GM18499 (cell line): Measurements from ENCODE around the gene PKNOX1.
"Not testable (repeated sequence)": the region's sequence is repeated elsewhere in the genome, so short reads cannot be mapped to it uniquely, and the experiment has no call there.

Experiments used
- ATAC-seq: cut with Tn5 transposase; IDR thresholded peaks from one replicate; pipeline ENCODE4 v1.9.1; 2021; ENCODE audit warnings: moderate number of reproducible peaks; ENCODE audit not compliant: insufficient read depth, unreplicated experiment

Gene PKNOX1

DNA sequence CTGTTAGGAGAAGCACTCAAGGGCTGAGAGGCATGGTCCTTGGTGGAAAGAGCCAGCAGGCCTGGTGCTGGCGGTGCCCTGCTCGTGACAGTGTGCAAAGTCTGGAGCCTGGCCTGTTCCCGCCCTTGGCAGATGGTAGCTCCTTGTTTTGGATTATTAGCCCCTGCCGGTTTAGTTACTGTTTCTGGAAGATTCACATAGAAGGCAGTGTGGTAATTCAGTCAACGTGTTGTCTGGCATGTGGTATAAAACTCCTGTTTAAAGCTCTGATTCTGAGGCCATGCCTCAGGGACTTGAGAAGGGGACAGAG is 6.8 kb downstream of the PKNOX1 start:
- ATAC-seq, result no peak

DNA sequence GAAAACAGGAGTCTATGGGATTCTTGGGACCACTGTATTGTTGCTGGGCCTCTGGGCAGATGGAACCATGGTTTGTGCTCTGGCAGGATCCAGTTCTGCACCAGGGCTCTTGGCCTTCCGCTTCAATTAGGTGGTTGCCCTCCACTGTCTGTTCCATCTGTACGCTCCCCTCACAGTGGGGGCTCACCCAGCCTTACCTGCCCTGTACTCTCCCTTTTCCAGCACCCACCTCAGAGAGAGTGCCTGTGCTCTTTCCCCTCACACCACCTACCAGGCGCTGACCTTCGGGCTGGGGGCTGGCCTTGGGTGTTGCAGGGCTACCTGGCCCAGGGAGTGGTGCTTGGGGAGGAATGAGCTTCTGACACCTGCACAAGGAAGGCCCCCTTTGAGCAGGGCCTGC is 7.5 kb downstream of the PKNOX1 start:
- ATAC-seq, result no peak

DNA sequence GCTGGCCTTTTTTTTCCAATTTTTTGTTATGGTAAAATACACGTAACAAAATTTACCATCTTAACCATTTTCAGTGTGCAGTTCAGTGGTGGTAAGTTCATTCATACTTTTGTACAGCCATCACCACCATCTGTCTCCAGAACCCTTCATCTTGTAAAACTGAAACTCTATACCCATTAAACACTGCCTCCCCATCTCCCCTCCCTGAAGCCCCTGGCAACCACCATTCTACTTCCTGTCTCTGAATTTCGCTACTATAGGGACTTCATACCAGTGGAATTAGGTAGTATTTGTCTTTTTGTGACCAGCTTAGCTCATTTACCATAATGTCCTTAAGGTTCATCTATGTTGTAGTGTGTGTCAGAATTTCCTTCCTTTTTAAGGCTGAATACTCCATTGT is 8.7 kb downstream of the PKNOX1 start:
- no peak for ATAC-seq

DNA sequence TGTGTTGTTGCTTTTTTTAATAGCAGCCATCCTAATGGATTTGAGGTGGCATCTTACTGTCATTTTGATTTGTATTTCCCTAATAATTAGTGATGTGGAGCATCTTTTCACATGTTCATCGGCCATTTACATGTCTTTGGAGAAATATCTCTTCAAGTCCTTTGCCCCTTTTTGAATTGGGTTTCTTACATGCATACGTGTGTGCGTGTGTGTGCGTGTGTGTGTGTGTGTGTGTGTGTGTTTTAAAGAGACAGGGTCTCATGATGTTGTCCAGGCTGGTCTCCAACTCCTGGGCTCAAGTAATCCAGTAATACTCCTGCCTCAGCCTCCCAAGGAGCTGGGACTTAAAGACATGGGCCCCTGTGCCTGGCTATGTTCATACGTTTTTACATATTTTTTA is 9.5 kb downstream of the PKNOX1 start:
- no peak for ATAC-seq

DNA sequence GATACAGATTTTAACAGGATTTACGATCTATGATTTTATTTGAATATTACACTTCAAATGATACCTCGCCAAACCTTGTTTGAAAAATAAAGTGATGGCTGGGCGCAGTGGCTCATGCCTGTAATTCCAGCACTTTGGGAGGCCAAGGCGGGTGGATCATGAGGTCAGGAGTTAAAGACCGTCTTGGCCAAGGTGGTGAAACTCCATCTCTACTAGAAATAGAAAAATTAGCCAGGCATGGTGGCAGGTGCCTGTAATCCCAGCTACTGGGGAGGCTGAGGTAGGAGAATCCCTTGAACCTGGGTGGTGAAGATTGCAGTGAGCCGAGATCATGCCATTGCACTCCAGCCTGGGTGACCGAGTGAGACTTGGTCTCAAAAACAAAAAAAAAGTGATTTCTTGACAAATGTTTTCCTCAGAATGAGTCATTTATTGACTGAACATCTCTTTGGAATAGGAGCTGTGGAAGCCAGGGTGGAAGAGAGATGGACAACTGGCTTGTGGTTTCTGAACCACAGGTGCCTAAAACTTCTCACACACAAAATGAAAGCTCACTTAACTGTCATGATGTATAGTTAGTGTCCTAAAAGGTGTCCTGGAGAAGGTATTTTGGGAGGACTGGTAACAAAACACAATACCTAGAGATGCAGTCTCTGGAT is 11.9 kb downstream of the PKNOX1 start:
- no peak for ATAC-seq

DNA sequence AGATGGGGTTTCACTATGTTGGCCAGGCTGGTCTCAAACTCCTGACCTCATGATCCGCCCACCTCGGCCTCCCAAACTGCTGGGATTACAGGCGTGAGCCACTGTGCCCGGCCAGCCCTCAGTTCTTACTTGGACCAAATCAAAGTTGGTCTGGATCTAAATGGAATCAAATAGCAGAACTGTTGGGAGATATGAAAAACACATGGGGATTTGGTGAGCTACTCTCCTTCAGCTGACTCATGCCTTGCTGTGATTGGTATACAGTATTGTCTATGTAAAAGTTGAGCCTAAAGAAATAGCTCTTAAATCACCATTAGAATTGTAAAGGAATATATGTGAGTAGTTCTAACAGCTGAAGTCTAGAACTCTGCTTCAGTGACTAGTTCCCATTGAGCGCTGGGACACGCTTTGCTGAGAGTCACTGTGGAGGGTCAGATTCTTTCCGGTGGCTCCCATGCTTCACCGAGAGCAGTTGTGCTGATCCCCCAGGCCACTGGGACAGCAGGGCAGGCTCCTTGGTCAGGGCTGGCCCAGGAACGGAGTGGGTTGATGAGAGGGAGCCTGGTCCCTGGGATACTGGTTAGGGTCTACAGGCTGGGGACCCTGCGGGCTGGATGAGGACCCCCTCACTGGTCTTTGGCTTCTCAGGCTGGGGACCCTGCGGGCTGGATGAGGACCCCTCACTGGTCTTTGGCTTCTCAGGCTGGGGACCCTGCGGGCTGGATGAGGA is 14.0 kb downstream of the PKNOX1 start:
- ATAC-seq, result no peak

DNA sequence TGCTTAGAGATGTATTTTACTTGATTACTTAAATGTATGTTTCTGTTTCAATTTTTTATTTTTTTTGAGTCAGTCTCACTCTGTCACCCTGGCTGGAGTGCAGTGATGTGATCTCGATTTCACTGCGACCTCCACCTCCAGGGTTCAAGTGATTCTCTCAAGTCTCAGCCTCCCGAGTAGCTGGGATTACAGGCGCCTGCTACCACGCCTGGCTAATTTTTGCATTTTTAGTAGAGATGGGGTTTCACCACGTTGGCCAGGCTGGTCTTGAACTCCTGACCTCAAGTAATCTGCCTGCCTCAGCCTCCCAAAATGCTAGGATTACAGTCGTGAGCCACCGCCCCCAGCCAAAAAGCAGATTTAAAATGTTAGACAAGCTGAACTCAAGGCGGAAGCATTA is 15.0 kb downstream of the PKNOX1 start:
- ATAC-seq, result not testable (repeated sequence)

DNA sequence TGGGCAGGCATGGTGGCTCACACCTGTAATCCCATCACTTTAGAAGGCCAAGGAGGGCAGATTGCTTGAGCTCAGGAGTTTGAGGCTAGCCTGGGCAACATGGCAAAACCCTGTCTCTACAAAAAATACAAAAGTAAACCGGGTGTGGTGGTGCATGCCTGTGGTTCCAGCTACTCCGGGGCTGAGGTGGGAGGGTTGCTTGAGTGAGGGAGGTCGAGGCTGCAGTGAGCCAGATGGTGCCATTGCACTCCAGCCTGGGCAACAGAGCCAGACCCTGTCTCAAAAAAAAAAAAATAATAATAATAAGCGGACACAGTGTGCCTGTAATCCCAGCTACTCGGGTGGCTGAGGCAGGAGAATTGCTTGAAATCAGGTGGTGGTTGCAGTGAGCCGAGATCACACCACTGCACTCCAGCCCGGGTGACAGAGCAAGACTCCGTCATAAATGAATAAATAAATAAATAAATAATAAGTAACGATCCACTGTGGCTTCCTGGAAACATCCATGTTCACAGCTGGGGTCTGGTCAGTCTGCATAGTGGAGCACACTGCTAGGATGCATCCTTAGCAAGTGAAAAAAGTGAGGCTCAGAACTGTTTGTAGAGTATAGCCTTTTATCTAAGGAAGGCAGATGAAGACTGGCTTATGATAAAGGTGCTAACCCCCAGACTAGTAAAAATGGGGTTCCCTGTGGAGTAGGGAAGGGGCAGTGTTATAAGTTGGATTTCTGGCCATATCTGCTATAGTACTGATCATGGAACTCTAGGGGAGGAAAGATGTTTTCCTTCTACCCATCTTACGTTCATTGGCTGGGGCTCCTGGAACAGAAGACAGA is 15.7 kb downstream of the PKNOX1 start:
- ATAC-seq, result no peak

DNA sequence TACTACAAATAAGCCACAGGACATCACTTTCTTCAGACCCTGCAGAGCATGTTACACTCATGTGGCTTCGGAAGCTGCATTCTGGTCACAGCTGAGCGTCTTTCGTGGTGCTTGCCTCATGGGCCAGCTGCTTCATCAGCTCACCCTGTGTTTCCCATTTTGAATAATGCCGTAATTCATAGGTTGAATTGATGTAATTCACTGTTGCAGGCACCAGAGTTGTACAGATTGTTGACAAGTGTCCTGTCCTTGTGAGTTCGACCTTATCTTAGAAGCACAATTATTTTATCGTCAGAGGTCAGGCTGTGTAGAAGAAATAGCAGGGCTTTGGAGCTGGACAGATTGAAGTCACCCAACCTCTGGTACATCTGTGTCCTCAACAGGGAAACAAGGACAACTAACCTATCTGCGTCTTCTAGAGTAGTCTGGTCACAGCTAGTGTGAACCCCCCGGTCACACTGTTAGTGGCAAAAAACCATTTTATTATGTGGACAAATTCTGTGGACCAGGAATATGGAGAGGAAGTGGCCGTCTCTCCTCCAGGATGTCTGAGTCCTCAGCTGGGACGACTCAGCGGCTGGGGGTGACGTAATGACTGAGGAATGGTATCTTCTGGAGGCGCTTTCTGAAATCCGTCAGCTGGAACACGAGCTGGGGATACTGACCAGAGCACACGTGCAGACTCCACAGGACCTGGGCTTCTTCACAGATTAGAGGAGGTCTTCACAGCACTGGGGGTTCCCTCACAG is 17.8 kb downstream of the PKNOX1 start:
- no peak for ATAC-seq

DNA sequence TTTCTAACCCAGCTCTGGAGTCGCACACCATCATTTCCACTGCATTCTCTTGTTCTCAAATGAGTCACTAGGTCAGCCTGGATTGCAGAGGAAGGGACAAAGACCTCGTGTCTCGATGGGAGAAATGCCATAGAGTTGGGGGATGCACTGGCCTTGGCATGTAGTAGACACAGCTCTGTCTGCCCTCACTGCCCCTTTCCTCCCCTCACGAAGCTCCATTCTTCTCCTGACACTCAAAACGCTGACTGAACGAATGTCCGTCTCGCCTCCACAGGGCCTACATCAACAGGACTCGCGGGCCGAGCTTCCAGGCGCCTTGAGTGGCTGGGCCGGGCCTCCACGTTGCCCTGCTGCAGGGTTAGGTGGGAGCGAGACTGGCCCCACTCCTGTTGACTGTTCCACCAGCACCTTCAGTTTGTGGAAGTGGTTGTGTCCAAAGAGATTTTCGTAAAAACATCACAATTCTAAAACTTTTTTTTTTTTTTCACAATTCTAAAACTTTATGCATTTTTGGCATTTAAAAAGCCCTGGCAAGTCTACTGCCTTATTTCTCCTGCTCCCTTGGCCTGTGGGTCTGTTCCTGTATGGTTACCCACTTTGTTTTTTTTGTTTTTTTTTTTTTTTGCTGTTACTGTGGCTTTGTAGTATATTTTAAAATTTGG is 18.8 kb downstream of the PKNOX1 start:
- no peak for ATAC-seq

DNA sequence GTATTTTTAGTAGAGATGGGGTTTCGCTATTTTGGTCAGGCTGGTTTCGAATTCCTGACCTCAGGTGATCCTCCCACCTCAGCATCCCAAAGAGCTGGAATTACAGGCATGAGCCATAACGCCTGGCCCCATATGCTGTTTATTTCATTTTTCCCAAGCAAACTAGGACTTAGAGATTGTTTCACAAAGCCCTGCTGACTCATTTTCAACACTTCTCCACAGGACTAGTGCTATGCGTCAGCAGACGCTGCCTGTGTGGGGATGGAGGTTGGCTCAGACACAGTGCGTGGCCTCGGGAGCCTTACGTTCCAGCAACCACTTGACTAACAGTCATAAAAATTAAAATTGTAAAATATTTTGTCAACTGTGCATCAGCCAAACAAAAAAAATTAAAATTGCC is 22.7 kb downstream of the PKNOX1 start:
- ATAC-seq, result no peak

DNA sequence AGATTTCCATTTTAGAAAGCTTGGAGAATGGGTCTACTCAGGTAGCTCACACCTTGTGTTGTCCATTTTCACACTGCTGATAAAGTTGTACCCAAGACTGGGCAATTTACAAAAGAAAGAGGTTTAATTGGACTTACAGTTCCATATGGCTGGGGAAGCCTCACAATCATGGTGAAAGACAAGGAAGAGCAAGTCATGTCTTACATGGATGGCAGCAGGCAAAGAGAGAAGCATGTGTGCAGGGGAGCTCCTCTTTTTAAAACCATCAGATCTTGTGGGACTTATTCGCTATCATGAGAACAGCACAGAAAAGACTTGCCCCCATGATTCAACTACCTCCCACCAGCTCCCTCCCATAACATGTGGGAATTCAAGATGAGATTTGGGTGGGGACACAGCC is 23.6 kb downstream of the PKNOX1 start:
- not testable (repeated sequence) for ATAC-seq

DNA sequence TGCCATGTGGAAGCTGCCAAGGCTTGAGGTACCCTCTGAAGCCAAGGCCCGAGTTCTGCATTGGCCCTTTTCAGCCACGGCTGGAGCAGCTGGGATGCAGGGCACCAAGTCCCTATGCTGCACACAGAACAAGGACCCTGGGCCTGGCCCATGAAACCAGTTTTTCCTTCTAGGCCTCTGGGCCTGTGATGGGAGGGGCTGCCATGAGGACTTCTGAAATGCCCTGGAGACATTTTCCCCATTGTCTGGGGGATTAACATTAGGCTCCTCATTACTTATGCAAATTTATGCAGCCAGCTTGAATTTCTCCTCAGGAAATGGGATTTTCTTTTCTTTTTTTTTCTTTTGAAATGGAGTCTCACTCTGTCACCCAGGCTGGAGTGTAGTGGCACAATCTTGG is 24.8 kb downstream of the PKNOX1 start:
- ATAC-seq, result not testable (repeated sequence)

DNA sequence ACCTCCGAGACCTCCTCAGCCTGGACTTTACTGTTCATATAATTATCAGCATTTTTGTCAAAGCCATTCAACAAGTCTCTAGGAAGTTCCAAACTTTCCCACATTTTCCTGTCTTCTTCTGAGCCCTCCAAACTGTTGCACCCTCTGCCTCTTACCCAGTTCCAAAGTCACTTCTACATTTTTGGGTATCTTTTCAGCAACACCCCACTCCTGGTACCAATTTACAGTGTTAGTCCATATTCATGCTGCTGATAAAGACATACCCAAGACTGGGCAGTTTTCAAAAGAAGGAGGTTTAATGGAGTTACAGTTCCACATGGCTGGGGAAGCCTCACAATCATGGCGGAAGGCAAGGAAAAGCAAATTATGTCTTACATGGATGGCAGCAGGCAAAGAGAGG is 25.7 kb downstream of the PKNOX1 start:
- ATAC-seq, result not testable (repeated sequence)

DNA sequence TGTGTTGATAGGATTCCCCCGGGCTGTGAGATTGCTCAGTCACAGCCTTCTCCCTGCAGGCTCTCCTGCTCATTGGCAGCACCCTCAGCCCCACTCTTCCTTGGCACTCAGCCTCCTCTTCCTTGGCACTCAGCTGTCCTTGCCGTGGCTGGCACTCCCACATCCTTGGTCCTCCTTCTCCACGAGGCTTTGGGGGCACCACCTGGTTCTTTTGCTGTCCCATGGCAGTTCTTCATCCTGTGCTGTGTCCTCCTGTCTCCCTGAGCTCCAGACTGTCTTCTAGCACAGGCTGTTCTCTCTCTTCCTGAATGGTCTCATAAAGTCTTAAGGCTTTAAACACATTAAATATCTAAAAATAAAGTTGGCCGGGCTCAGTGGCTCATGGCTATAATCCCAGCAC is 27.0 kb downstream of the PKNOX1 start:
- ATAC-seq, result no peak

DNA sequence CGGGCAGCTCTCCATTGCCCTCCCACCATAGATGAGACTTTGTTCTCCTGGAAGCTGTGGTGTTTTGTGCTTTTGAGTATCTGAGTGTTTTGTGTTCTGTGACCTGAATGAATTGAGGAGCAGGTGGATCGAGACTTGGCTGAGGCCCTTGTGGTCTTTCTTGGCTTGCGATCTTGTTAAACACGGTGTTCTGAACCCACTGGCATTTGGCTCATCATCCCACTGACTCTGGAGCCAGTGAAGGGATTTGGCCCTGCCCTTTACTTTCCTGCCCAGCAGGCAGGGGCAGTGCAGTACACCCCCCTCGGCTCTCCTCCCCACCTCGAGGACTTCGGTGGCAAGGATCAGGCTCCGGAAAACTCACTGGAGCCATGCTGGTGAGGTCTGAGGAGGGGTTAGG is 30.6 kb downstream of the PKNOX1 start:
- ATAC-seq, result no peak

DNA sequence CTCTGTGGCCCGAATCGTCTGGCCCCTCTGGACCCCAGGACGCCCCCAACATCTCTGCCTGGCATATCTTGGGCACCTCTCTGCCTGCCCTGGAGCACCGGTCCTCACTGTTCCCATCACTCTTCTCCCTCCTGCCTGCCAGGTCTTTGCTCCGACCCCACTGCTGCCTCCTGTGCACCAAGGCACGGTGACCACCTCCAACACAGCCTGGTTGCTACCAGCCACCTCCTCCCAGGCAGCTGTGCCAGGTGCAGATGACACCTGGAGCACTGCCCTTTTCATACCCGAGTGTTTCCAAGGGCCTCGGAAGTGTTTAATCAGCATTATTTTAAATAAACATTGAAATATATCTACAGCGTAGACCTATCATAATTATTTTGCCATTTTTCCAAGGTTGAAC is 31.3 kb downstream of the PKNOX1 start:
- ATAC-seq, result no peak

DNA sequence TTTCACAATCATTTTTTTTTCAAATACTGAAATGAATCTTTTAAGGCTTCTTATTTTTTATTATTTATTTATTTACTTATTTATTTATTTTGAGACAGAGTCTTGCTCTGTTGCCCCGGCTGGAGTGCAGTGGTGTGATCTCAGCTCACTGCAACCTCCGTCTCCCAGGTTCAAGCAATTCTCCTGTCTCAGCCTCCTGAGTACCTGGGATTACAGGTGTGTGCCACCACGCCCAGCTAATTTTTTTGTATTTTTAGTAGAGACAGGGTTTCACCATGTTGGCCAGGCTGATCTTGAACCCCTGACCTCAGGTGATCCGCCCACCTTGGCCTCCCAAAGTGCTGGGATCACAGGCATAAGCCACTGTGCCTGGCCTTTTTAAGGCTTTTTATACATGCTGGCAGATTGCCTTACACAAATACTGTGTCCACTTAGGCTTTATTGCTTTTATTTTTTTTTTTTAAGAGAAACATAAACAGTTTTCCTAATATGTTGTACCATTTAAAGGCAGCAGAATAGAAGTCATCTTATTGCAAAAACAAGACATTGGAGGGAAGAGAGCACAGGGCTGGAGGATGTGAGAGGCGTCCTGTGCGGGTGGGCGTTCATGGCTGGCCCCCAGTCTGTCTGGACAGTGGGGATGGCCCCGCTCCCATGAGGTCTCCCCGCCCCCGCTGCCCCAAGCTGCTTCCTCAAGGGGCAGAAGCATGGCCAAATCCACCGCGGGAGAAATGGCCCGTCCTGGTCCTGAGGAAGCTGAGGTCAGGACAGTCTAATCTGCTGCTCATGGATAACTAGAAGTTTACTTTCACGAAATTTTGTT is 31.9 kb downstream of the PKNOX1 start:
- ATAC-seq, result not testable (repeated sequence)

DNA sequence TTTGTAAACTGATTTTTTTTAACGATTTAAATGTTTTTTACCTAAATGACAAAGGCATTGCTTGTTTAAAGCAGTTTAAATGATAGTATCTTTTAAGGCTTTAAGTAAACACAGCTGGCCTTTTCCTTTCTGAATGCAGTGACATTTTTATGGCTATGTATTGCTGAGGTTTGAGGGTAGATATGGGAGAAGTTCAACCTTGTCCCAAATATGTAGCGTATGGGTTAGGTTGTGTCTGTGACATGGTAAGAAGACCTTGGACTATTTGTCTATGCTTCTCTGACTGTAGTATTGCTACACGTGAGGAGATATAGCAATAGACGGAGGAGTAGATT is 32.5 kb downstream of the PKNOX1 start:
- no peak for ATAC-seq

DNA sequence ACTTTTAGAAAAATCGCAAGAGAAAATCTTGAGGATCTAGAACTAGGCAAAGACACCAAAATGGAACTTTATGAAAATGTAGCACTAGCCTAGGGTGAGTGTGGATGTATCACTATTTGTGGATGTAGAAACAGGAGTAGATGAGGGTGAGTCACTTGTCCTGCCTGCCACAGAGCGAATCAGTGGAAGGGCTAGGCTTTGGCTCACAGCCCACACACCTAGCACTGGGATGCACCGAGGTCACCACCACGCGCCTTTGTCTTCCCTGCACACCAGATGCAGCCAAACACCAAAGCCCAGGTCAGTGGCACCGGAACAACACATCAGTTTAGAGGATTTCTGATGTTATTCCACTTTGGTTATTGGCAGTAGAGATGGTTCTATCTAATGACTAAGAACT is 38.2 kb downstream of the PKNOX1 start:
- no peak for ATAC-seq
